ENCODE results near the gene FCGBP.

The FCGBP gene

DNA sequence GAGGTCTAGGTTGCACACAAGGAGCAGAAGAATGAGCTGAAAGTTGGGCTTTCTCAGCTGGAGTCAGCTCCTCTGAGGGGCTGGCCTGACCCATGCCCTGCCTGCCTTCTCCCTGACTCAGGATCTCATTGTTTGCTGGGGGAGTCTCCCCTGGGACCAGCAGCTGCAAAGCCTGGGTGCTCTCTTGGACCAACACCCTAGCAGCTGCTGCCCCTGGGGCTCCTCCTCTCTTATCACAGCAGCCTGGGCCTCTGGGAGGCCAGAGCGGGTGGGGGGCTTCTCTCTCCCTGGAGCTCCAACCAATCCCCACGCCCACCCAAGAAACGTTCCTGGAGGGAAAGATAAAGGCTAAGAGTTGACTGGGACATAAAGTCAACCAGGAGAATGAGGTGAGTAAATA is 1.6 kb upstream of the FCGBP start:
- Histone ChIP-seq H3K9ac (ENCODE audit: insufficient read length, low read depth) (no peak overlapping the region), H3K36me3 (ENCODE audit: insufficient read depth, insufficient read length, low read length) (no peaks in the 10 kb centered on the region), H3K4me3 (ENCODE audit: insufficient read length, low read depth) (no peak overlapping the region), H3K4me1 (ENCODE audit: insufficient read depth, insufficient read length) (no peaks in the 10 kb centered on the region), H3K27me3 (ENCODE audit: insufficient read depth, insufficient read length) (no peaks in the 10 kb centered on the region), H3K9me3 (ENCODE audit: insufficient read depth, low read length) (no peaks in the 10 kb centered on the region)
- no peak for DNase-seq (ENCODE audit: low read depth, low spot score)
- TF ChIP-seq YY1 (IDR thresholded peaks at IDR 0.05; ENCODE audit: insufficient read depth, insufficient read length) (no peak), SUZ12 (IDR thresholded peaks at IDR 0.05; ENCODE audit: extremely low read depth, insufficient read depth, insufficient read length) (no peak), ZNF274 (IDR thresholded peaks at IDR 0.05; ENCODE audit: low read depth, low read length) (no peak)

DNA sequence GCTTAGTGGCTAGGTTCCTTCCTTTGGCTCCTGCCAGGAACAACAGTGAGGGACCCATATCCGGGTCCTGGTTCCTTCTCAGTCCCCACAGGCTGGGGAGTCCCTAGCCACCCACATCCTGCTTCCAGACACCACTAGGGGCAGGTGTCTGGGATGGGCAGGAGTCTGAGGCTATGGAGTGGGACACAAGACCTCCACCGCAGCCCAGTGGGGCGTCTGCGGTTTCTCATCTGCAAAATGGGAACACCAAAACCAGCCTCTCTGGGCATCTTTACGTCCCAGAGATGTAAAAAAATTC is 879 bp upstream of the FCGBP start:
- DNase-seq (ENCODE audit: low read depth, low spot score) = no peak
- Histone ChIP-seq H3K27me3 (ENCODE audit: insufficient read depth, insufficient read length) (no peaks in the 10 kb centered on the region), H3K9me3 (ENCODE audit: insufficient read depth, low read length) (no peaks in the 10 kb centered on the region), H3K4me3 (ENCODE audit: insufficient read length, low read depth) (no peak overlapping the region), H3K4me1 (ENCODE audit: insufficient read depth, insufficient read length) (no peaks in the 10 kb centered on the region), H3K36me3 (ENCODE audit: insufficient read depth, insufficient read length, low read length) (no peaks in the 10 kb centered on the region), H3K9ac (ENCODE audit: insufficient read length, low read depth) (no peak overlapping the region)
- TF ChIP-seq SUZ12 (IDR thresholded peaks at IDR 0.05; ENCODE audit: extremely low read depth, insufficient read depth, insufficient read length) = no peak
- no peak for TF ChIP-seq ZNF274 (IDR thresholded peaks at IDR 0.05; ENCODE audit: low read depth, low read length)
- no peak for TF ChIP-seq YY1 (IDR thresholded peaks at IDR 0.05; ENCODE audit: insufficient read depth, insufficient read length)

DNA sequence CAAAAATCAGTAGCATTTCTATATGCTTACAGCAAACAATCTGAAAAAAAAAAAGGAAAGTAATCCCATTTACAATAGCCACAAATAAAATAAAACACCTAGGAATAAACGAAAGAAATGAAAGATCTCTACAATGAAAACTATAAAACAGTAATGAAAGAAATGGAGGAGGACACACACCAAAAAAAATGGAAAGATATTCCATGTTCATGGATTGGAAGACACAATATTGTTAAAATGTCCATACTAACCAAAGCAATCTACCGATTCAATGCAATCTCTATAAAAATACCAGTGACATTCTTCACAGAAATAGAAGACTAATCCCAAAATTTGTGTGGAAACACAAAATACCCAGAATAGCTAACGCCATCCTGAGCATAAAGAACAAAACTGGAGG is 4.7 kb downstream of the FCGBP start:
- no peak for TF ChIP-seq SUZ12 (IDR thresholded peaks at IDR 0.05; ENCODE audit: extremely low read depth, insufficient read depth, insufficient read length)
- TF ChIP-seq ZNF274 (IDR thresholded peaks at IDR 0.05; ENCODE audit: low read depth, low read length) = no peak
- no peak for TF ChIP-seq YY1 (IDR thresholded peaks at IDR 0.05; ENCODE audit: insufficient read depth, insufficient read length)
- no peak overlapping the region for H3K4me3 ChIP-seq (ENCODE audit: insufficient read length, low read depth)
- no peaks in the 10 kb centered on the region for H3K36me3 ChIP-seq (ENCODE audit: insufficient read depth, insufficient read length, low read length)
- no peak overlapping the region for H3K9ac ChIP-seq (ENCODE audit: insufficient read length, low read depth)
- peaks cover 4% of the 10 kb centered on the region for H3K4me1 ChIP-seq (ENCODE audit: insufficient read depth, insufficient read length)
- no peak for DNase-seq (ENCODE audit: low read depth, low spot score)
- no peaks in the 10 kb centered on the region for H3K27me3 ChIP-seq (ENCODE audit: insufficient read depth, insufficient read length)
- no peaks in the 10 kb centered on the region for H3K9me3 ChIP-seq (ENCODE audit: insufficient read depth, low read length)

DNA sequence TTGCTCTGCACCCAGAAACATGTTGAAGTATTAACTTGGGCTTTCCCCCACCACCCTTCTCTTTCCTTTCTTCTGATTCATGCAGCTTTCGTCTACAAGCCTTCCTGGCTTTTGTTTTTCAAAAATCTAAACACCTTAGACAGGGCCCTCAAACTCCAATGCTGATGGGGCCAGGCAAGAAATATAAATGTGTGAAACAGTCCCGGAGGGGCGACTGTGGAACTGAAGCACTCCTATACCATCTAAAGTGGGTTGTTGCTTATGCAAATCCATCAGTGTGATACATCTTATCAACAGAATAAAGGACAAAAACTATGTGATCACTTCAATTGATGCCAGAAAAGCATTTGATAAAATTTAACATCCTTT is 6.1 kb downstream of the FCGBP start:
- TF ChIP-seq ZNF274 (IDR thresholded peaks at IDR 0.05; ENCODE audit: low read depth, low read length) (no peak), SUZ12 (IDR thresholded peaks at IDR 0.05; ENCODE audit: extremely low read depth, insufficient read depth, insufficient read length) (no peak)
- Histone ChIP-seq H3K9ac (ENCODE audit: insufficient read length, low read depth) (no peak overlapping the region), H3K4me1 (ENCODE audit: insufficient read depth, insufficient read length) (peaks cover 9% of the 10 kb centered on the region), H3K27me3 (ENCODE audit: insufficient read depth, insufficient read length) (no peaks in the 10 kb centered on the region), H3K4me3 (ENCODE audit: insufficient read length, low read depth) (no peak overlapping the region), H3K9me3 (ENCODE audit: insufficient read depth, low read length) (no peaks in the 10 kb centered on the region), H3K36me3 (ENCODE audit: insufficient read depth, insufficient read length, low read length) (no peaks in the 10 kb centered on the region)
- no peak for DNase-seq (ENCODE audit: low read depth, low spot score)

DNA sequence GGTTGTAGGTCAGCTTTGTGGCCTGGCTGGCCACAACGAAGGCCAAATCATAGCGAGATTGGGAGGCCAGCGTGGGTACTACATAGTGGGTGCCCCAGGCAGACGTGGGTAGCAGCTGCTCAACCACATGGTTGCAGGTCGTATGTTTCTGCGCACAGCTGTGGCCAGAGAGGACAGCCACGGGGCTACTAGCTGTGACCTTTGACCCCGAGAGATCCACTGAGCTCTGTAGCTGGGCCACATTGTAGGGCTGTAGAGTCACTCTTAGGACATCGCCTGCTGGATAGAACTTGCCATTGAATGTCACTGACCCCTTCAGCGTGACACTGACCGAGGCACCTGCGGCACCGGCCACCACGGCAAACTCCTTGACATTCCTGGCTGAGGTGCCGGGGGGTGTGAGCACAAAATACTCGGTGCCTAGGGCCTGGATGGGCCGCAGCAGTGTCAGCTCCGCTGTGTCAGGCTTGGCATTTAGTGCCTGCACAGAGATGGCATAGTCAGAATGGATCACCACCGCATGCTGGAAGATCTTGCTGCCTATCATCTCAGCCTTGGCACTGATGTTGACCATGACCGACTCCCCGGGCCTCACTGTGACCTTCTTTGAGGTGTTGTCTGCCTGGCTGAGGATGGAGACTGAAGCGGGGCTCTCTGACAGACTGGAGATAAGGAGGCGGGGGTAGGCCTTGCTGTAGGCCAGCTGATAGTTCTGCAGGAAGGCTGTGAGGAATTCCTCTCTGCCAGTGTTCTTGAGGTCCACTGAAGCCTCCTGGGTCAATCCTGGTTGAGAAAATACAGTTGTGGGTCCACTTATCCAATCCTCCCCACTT is 6.7 kb downstream of the FCGBP start:
- H3K9me3 ChIP-seq (ENCODE audit: insufficient read depth, low read length) = no peaks in the 10 kb centered on the region
- no peak for DNase-seq (ENCODE audit: low read depth, low spot score)
- TF ChIP-seq ZNF274 (IDR thresholded peaks at IDR 0.05; ENCODE audit: low read depth, low read length) (no peak), YY1 (IDR thresholded peaks at IDR 0.05; ENCODE audit: insufficient read depth, insufficient read length) (no peak)

DNA sequence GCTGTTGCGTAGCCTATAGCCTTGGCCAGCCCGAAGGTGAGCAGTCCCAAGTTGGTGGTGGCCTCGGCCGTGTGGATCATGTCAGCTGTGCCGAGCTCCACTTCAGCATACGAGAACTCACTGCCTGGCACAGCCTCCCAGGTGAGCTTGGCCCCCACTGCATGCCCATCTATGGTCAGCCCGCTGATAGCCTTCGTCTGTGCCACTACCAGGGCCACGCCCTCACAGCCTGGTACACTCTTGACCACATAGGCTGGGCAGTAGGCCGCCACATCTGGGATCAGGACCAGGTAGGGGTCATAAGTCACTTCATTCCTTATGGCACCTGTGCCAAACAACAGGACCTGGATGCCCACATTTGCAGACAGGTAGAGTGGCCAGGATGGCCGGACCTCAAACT is 7.4 kb downstream of the FCGBP start:
- no peaks in the 10 kb centered on the region for H3K36me3 ChIP-seq (ENCODE audit: insufficient read depth, insufficient read length, low read length)
- DNase-seq (ENCODE audit: low read depth, low spot score) = no peak
- TF ChIP-seq SUZ12 (IDR thresholded peaks at IDR 0.05; ENCODE audit: extremely low read depth, insufficient read depth, insufficient read length) (no peak), ZNF274 (IDR thresholded peaks at IDR 0.05; ENCODE audit: low read depth, low read length) (no peak), YY1 (IDR thresholded peaks at IDR 0.05; ENCODE audit: insufficient read depth, insufficient read length) (no peak)

More for the DNA sequence above, 6.7 kb downstream of the FCGBP start:
- no peak overlapping the region for H3K4me3 ChIP-seq (ENCODE audit: insufficient read length, low read depth)
- peaks cover 9% of the 10 kb centered on the region for H3K4me1 ChIP-seq (ENCODE audit: insufficient read depth, insufficient read length)
- H3K27me3 ChIP-seq (ENCODE audit: insufficient read depth, insufficient read length) = no peaks in the 10 kb centered on the region
- H3K36me3 ChIP-seq (ENCODE audit: insufficient read depth, insufficient read length, low read length) = no peaks in the 10 kb centered on the region
- no peak overlapping the region for H3K9ac ChIP-seq (ENCODE audit: insufficient read length, low read depth)

DNA sequence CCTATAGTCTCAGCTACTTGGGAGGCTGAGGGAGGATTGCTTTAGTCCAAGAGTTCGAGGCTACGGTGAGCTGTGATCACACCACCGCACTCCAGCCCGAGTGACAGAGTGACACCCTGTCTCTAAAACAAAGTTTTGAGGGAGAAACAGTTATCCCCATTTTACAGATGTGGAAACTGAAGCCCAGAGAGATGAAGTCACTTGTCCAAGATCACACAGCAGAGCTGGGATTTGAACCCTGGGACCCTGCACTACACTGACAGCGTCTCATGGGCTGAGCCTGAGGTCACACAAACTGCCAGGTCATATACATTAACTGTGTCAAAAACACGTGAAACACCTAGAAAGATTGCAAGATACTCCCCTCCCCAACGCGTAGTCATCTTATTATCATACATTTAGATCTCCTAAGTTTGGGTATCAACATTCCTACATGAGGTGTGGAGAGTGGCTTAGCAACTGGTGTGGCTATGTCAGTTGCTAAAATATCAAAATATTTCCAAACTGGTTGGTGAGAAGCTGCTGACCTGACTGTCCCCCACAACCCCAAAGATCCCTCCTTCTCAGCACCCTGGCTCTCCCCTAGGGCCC is 8.2 kb downstream of the FCGBP start:
- TF ChIP-seq SUZ12 (IDR thresholded peaks at IDR 0.05; ENCODE audit: extremely low read depth, insufficient read depth, insufficient read length) (no peak), YY1 (IDR thresholded peaks at IDR 0.05; ENCODE audit: insufficient read depth, insufficient read length) (no peak), ZNF274 (IDR thresholded peaks at IDR 0.05; ENCODE audit: low read depth, low read length) (no peak)
- DNase-seq (ENCODE audit: low read depth, low spot score) = no peak
- Histone ChIP-seq H3K9me3 (ENCODE audit: insufficient read depth, low read length) (no peaks in the 10 kb centered on the region), H3K4me1 (ENCODE audit: insufficient read depth, insufficient read length) (peaks cover 9% of the 10 kb centered on the region), H3K9ac (ENCODE audit: insufficient read length, low read depth) (no peak overlapping the region), H3K27me3 (ENCODE audit: insufficient read depth, insufficient read length) (no peaks in the 10 kb centered on the region), H3K4me3 (ENCODE audit: insufficient read length, low read depth) (no peak overlapping the region), H3K36me3 (ENCODE audit: insufficient read depth, insufficient read length, low read length) (no peaks in the 10 kb centered on the region)

More for the DNA sequence above, 7.4 kb downstream of the FCGBP start:
- no peak overlapping the region for H3K9ac ChIP-seq (ENCODE audit: insufficient read length, low read depth)
- H3K9me3 ChIP-seq (ENCODE audit: insufficient read depth, low read length) = no peaks in the 10 kb centered on the region
- H3K27me3 ChIP-seq (ENCODE audit: insufficient read depth, insufficient read length) = no peaks in the 10 kb centered on the region
- H3K4me3 ChIP-seq (ENCODE audit: insufficient read length, low read depth) = no peak overlapping the region
- peaks cover 9% of the 10 kb centered on the region for H3K4me1 ChIP-seq (ENCODE audit: insufficient read depth, insufficient read length)

Measured in NT2/D1 (cell line).